ENCODE results near the gene PPAN.

GRCh38 chr19:10137751-10138682, 31.9 kb downstream of the PPAN start:
- TF ChIP-seq CTCF (IDR thresholded peaks at IDR 0.05) (no peak), POLR2A (IDR thresholded peaks at IDR 0.05) (no peak)

Measured in lower leg skin (tissue), 3 donors.